HK-2 (cell line): ENCODE data around the gene PLAC1.

Source experiments
- DNase-seq: peaks from one replicate; pipeline ENCODE4 v3.0.0-alpha.2; 2018; ENCODE audit not compliant: unreplicated experiment

Gene PLAC1, protein sequence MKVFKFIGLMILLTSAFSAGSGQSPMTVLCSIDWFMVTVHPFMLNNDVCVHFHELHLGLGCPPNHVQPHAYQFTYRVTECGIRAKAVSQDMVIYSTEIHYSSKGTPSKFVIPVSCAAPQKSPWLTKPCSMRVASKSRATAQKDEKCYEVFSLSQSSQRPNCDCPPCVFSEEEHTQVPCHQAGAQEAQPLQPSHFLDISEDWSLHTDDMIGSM

DNA sequence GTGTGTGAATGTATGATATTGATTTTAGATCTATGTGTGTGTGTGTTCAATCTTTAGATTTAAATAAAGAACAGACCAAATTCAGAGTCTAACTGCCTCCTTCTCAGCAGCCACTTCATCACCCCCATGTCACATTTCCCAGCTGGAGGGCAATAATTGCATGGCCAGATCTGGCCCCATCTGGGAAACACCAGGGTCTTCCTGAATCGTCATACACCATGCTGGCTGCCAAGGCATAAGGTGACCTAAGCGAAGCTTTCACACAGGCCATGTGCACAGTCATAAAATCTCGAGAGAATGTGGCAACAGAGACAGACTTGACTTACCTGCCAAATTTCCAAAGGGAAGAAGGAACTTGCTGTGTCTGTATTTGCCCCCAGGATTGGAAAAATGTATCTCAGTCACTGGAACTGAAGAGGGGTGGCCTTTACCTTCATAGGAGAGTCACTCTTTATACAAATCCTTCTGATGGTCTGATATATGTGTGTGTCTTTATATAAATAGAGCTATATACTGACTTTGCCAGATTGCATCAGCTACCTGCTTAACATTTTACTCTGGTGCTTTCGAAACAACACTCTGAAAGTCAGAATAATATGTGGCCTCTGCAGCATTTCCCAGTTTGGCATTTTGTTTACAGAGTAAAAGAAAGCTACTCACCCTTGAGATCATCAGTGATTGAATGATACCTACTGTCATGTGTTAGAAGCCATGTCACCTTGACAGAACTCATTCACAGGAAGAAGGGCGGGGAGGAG is at the start of gene PLAC1:
PLAC1 (minus strand) TSS at position 470 of the 758 bp plus-strand sequence. CDS start 91,789 bp downstream, outside the sequence.
- no peak for DNase-seq

DNA sequence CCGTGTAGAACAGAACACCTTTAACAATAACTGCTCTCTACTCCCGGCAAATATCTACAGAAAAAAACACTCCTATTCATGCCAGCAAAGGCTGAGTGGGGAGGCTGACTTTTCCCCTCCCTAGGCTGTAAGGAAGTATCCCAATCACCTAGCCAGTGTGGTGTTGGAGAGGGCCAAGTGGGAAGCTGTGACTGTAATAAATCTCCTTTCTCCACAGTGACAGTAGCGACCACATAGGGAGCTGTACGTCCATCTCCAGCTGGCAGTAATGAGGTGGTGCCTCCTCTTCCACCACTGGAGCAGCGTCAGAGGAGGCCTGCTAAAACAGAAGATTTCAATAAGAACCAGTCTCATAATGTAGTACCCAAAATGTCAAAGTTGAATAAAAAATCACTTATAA is 47.9 kb upstream of the PLAC1 start:
- DNase-seq = no peak

DNA sequence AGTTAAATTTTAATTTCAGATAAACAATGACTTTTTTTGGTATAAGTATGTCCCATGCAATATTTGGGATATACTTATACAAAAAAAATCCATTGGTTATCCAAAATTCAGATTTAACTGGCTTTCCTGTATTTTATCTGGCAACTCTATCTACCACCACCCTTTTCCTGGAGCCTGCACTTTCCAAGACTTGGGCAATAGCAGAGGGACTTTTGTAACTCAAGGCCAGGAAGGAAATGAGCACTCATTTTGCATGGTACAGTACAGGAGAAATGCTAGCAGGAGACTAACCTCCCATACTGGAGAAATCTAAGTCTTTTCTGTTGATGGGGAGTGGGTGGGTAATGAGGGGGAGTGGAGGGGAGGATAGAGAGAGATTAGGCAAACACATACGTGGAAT is 37.7 kb upstream of the PLAC1 start:
- DNase-seq = no peak

DNA sequence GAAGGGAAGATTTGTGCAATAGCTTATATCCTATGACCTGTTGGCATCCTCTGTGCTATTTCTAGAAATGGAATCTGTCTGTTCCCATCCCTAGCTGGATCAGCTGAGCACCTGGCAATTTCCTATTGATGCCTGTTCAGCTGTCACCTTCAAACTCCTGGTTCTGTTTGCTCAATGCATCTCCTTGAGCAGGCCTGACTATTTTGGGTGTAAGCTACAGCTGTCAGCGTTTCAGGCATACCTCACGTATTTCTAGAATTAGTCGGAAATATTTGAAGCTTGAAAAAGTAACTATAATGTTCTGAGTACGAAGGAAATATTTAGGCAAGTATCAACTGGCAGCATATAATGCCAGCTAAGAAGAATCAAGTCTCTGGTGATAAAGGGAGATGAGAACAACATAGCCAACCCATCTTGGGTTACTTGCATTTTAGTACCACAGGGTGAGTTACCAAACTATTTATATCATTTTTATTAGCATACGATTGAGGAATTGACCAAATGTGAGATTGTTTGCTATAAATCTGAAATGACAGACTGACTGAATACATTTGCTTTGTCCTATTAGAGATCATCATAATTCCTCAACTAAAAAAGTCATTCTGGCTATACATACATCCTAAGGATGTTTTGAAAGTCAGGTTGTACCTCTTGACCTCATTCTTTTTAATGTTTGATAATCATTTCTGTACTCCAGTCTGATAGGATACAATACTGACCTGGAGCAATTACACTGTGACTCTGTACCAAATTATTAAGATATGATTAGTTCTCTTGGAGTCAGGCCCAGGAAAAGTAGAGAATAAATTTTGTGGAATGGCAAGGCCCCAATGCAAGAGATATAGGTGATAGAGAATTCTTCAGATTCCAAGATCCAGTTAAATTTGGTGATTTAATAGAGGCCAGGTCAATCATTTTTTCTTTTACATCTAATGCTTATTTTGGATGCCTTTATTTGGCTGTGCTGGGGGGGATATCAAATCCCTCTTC is 36.4 kb upstream of the PLAC1 start:
- DNase-seq = no peak

DNA sequence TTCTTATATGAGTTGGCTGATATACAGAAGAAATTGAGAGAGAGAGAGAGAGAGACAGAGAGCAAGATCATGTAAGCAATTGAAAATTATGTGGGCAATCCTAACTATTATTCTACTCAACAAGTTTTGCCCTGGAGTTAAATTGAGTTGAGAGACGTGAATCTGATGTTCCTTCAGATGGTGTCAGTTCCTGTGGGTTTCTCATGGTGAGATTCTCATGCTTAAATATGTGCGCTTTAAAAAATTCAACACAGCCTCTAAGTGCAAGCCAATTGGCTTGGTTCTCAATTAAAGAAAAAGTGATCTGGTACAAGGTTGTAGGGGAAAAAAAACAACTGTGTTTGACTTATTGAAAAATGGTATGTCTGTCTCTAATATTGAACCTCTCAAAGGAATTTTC is 35.4 kb upstream of the PLAC1 start:
- no peak for DNase-seq

DNA sequence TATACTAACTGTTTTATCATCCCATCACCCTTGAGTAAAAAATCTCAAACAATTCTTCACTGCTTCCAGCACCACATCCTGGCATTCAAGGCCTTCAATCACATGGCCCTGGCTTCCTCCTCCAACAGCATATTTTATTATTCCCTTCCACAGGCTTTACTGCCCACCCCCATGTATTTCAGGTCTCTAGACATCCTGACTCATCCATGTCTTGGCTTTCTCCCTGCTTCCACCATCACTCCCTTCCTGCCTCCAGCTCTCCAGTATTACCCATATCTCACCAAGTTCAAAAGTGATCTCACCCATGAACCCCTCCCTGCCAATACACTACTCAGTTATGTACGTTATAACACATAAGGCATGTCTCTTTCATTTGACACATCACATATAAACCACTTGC is 34.7 kb upstream of the PLAC1 start:
- no peak for DNase-seq

DNA sequence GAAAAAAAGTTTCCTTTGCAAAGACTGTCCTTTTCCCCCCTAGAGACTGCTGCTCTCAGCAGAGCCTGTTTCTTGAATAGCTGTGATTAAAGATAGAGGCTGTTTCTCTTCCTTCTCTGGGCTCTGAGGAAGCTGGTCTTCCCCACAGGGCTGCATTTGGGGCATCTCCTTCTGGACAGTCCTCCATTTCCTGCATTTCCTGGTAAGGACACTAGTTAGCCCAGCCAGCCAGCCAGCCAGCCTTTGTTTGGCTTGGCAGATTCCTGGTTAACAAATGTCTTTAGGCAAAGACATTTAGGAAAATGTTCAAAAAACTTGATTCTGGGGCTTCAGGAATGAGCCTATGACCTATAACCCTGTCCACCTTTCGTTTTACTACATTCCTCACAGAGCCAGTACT is 34.0 kb upstream of the PLAC1 start:
- DNase-seq = no peak

DNA sequence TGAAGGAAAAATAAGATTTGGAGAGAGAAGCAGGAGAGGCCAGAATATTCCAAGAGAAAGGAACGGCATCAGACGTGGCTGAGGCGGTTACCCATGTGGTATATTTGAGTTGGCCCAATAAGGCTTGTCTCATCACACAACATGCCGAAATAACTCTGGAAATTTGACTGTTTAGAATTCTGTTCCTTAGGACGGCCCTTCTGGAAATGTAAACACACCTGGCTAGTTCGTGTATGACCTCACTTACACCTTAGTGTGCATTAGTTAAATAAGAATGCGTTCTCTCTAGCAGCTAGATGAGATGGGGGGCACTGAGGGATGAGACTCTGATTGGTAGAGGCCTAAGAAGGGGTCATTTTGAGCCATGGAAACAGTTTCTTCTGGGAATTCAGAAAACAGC is 33.2 kb upstream of the PLAC1 start:
- DNase-seq = no peak

DNA sequence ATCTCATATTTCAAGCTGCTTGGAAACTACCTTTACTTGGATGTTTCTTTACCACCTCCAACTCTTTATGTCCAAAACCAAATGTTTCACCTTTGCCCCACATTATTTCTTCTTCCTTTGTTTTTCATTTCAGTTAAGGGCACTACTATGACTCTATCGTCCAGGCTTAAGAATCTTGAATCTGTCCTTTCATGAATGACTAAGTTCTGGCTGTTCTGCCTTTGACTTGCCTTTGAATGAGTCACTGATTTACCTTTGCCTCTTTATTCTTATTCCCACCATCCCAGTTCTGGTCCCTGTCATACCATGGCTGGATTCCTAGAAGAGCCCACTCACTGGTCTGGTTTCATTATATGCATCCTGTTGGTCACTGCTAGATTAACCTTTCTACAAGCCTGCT is 30.6 kb upstream of the PLAC1 start:
- DNase-seq = no peak

DNA sequence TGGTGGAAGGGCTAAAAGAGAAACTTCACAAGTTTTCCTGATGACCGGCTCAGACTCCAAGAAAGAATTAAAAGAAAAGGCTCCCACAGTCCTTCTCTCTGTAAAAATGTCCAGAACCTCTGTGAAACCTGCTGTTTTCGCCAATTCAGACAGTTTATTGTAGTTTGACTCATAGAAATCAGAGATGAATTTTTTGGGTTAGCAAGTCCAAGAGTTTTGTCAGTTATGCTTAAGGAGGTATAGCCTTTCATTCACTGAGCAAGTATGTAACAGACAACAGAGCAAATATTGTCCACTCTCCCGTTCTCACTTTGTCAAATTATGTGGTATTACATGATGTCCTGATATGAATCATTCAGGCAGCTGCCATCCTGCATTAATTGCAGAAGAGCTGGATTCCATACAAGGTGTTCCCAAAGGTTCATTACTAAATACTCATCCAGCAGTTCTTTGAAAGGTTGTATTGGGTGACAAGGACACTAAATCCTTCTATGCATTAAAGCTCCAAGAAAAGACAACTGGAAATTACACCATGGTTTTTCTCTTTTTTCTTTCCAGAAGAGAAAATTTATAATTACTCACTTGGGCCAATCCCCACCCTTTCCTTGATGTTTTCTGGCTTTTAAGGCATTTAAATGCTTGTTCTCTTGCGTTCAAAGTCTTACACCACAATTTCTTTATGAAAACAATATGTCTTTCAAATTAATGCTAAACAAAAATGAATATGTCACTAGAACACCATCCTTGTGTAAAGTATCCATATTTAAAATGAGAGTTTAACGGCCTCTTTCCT is 30.0 kb upstream of the PLAC1 start:
- no peak for DNase-seq

DNA sequence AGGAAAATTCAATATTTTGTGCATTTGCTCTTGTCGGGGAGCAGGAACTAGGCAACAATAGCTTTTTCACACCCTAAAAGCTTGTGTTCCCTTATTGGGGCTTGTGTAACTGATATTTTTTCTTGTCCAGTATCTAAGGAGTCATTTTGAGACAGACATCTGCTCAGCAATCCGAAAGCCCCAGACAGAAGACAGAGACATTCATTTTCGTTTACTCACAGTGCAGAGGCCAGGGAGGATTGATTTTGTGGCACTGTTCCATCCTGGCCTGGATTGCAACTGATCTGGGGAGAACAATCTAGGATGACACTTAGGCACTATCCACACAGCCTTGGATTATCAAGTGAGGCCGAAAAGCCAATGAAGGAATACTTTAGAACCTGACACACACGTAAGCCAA is 27.4 kb upstream of the PLAC1 start:
- DNase-seq = no peak

DNA sequence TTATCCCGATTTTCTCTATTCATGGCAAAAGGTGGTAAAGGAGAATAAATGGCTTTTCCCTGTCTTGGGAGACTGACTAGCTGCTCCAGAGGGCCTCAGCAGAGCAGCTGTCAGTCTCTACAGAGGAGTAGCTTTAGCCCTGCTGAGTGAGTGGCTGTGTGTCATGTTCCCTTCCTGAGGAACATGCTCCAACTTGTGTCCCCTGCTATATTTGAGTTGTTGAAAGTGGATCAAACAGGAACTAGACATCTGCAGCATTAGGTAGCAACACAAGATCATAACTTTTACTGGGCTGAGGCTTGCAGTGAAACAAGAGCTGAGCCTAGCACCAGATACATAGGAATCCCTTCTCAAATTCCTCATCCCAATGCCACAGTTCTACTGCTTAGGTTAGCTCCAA is 26.7 kb upstream of the PLAC1 start:
- no peak for DNase-seq

DNA sequence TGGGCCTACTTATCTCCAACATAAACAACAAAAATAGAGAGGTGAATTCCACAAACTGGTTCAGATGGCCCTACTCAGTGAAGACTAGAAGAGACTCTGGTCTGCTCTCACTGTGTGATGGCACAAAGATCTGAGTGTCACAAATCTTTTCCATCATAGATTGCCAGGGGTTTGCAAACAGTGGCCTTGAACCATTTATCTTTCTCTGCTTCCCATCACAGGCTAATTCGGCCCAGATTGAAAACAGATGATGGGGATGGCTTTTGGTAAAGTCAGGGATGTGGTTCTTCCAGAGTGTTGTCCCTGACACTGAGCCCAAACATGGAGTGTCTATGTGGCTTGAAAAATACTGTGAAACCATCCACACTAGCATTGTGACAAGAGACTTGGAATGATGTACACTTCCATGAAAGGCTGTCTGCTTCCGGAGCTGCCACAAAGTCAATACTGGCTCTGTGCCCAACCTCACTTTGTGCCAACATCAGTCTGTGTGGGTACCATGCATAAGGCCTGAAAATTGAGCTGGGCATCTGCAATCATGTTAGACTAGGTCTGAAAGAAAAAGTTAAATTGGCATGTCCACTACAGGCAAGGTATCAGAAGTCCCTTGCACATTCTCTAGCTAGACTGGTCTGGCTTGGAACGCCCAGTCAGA is 25.2 kb upstream of the PLAC1 start:
- no peak for DNase-seq

DNA sequence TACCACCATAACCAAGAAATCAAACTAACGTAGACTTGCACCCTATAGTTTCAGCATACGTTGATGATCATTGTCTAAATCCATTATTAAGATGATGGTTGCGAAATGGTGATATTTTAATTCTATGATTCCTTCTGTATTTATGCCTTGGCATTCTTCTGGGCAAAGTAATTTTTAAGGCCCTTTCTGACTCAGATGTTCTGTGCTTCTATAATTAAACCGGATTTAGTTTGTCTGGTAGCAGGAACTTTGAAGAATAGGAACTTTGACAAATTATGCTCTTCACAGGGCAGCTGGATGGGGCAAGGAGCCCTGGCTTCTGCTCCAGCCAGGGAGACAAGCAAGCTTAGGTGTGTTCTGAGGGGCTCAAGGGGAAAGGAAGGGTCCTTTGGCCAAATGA is 23.8 kb upstream of the PLAC1 start:
- DNase-seq = no peak

DNA sequence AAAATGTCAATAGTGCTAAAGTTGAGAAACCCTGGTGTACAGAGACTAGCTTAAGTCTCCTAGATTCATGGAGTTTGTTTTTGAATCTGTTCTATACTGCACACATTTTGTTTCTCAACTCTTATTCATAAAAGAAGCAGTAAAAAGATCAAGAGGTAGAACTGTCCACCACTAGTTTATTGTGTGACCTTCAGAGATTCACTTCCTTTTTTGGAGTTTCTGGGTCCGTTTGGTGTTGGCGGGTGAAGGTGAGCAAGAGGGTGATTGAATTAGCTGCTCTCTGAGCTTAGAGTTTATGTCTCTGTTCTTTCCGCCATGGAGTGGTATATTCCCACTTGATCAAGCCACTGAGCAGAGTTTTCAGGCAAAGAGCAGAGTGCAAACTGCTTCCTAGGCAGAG is 21.4 kb upstream of the PLAC1 start:
- DNase-seq = no peak

DNA sequence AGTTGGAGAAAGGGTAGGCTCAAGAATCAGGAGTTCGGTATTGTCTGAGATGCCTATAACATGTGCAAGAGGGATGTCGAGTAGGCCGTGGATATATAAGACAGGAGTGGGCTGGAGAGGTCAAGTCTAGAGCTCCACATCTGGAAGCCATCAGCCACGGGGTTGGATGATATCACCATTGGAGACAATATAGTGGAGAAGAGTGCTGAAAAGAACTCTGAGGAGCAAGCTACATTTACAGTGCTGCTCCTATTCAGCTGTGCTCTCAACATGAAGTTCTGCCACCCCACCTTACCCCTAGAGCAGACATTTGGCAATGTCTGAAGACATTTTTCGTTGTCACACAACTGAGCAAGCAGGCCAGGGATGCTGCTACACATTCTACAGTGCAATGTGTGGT is 20.9 kb upstream of the PLAC1 start:
- no peak for DNase-seq

DNA sequence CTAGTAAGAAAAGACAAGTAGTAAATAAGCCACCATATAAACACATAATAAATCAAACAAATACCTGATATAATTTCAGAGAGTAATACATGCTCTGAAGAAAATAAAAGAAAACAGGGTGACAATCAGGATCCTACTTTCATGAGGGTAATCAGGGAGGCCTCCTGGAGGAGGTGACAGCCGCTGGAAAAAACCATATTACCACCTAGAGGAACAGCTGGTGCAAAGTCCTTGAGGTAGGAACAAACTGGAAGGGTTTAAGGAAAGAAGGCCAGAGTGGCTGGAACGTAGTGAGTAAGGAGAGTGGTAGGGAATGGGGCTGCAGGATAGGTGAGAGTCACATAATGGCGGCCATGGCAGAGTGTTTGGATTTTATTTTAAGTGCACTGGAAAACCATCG is 19.1 kb upstream of the PLAC1 start:
- DNase-seq = no peak

DNA sequence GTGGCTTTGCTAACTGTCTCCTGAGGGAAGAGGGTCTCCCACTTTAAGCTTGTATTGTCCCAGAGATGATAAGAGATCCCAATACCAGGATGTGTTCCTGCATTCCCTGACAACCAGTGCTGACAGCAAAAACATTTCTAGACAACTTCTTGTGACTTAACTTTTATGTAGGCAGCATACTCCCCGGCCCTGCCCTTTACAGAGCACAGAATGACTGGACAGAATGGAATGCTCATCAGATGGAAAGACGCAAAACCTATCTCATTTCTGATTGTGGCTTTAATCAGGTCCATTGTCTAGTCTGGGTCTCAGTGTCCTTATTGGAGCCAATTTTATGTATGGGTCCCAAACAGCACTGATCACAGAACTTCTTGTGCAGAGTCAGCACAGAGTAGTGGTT is 18.2 kb upstream of the PLAC1 start:
- no peak for DNase-seq

DNA sequence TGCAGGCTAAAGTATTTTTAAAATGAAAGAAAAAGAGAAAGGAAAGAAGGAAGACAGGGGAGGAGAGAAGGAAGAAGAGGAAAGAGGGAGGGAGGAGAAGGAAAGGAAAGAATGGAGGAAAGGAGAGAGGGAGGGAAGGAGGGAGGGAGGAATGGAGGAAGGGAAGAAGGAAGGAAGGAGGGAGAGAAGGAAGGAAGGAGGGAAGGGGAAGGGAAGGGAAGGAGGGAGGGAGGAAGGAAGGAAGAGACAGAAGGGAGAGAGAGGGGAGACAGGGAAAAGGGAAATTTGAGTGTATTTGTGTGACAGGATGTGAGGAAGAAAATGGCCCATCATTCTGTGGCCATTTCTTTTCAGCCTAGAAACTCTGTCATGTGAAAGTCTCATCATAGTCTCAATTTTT is 14.9 kb upstream of the PLAC1 start:
- no peak for DNase-seq

DNA sequence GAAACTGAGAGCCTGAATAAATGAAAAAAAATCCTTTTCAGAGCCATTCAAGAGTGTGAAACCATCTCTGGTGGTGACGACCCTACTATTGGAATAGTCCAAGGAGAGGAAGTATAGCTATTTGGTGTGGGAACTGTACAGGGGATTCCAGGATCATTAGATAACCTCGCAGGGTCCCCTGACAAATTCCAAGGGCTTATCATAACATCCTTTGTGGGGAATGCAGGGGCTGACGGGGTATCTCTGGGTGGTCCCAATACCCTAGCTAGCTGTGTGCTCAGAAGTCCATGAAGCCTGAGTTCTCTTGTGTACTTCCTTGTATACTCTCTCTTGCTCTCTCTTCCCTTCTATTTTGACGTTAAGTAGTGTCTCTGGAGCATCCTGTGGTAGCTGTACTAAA is 13.8 kb upstream of the PLAC1 start:
- DNase-seq = no peak

DNA sequence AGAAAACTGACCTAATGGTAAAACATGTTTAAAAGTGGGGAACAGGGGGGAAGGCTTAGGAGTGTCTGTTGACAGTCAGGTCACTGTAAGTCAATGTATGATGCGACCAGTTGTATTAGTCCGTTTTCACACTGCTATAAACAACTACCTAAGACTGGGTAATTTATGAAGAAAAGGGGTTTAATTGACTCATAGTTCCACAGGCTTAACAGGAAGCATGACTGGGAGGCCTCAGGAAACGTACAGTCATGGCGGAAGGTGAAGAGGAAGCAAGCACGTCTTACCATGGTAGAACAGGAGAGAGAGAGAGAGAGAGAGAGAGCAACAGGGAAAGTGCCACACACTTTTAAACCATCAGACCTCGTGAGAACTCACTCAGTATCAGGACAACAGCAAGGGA is 13.0 kb upstream of the PLAC1 start:
- no peak for DNase-seq
